Osteocyte (in vitro differentiated cells): ENCODE data around the gene TRIM41. TPM values are rescaled to one million over a fixed set of nuclear protein-coding genes. Genes with fewer than 3 reads are reported as not detected.

Source experiments
- DNase-seq: peaks from one replicate; pipeline ENCODE4 v3.0.0; 2021; ENCODE audit warnings: mixed read lengths; ENCODE audit not compliant: unreplicated experiment; ENCODE audit errors: extremely low spot score
- H3K27ac Mint-ChIP-seq: one replicate; pipeline ENCODE4 v1.8.0; 2021; ENCODE audit warnings: mild to moderate bottlenecking, mixed read lengths; ENCODE audit not compliant: unreplicated experiment
- H3K27me3 Mint-ChIP-seq: one replicate; pipeline ENCODE4 v1.8.0; 2021; ENCODE audit warnings: mixed read lengths; ENCODE audit not compliant: unreplicated experiment
- H3K36me3 Mint-ChIP-seq: one replicate; pipeline ENCODE4 v1.8.0; 2021; ENCODE audit warnings: mixed read lengths; ENCODE audit not compliant: unreplicated experiment
- H3K4me1 Mint-ChIP-seq: one replicate; pipeline ENCODE4 v1.8.0; 2021; ENCODE audit warnings: mixed read lengths; ENCODE audit not compliant: unreplicated experiment
- H3K4me3 Mint-ChIP-seq: one replicate; pipeline ENCODE4 v1.8.0; 2021; ENCODE audit warnings: mild to moderate bottlenecking, moderate library complexity, mixed read lengths; ENCODE audit not compliant: unreplicated experiment
- H3K9me3 Mint-ChIP-seq: one replicate; pipeline ENCODE4 v1.8.0; 2021; ENCODE audit warnings: mixed read lengths; ENCODE audit not compliant: unreplicated experiment
- total RNA-seq: library from RNA; stranded (reverse); gene quantifications from 2 replicates; pipeline ENCODE4 v1.2.1, GENCODE V29; 2021
- TF ChIP-seq, protein P1 (sequence below): fragments of 200-600 bp; sonication (generic); IDR thresholded peaks from 2 replicates; pipeline ENCODE4 v1.5.0; 2021; ENCODE audit warnings: antibody characterized with exemption, mild to moderate bottlenecking, moderate library complexity

TRIM41 gene
- total RNA-seq, 1 donor from 2014 or later = 27.1 TPM

GRCh38 chr5:181198905-181199519 is 24.1 kb upstream of the TRIM41 start:
- Mint-ChIP-seq H3K27me3 (no peaks in the 10 kb centered on the region), H3K27ac (no peak overlapping the region)

GRCh38 chr5:181199881-181200638 is 23.0 kb upstream of the TRIM41 start:
- Mint-ChIP-seq H3K9me3 (no peaks in the 10 kb centered on the region), H3K27ac (no peak overlapping the region), H3K4me3 (no peak overlapping the region), H3K27me3 (no peaks in the 10 kb centered on the region), H3K4me1 (peaks cover 11% of the 10 kb centered on the region), H3K36me3 (peaks cover 2% of the 10 kb centered on the region)
- no peak for DNase-seq
- TF ChIP-seq, protein P1, sequence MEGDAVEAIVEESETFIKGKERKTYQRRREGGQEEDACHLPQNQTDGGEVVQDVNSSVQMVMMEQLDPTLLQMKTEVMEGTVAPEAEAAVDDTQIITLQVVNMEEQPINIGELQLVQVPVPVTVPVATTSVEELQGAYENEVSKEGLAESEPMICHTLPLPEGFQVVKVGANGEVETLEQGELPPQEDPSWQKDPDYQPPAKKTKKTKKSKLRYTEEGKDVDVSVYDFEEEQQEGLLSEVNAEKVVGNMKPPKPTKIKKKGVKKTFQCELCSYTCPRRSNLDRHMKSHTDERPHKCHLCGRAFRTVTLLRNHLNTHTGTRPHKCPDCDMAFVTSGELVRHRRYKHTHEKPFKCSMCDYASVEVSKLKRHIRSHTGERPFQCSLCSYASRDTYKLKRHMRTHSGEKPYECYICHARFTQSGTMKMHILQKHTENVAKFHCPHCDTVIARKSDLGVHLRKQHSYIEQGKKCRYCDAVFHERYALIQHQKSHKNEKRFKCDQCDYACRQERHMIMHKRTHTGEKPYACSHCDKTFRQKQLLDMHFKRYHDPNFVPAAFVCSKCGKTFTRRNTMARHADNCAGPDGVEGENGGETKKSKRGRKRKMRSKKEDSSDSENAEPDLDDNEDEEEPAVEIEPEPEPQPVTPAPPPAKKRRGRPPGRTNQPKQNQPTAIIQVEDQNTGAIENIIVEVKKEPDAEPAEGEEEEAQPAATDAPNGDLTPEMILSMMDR = no peak

More at GRCh38 chr5:181198905-181199519, 24.1 kb upstream of the TRIM41 start:
- Mint-ChIP-seq H3K4me3 (no peak overlapping the region), H3K4me1 (peaks cover 9% of the 10 kb centered on the region), H3K9me3 (no peaks in the 10 kb centered on the region), H3K36me3 (peaks cover 2% of the 10 kb centered on the region)
- TF ChIP-seq, protein P1 = no peak
- DNase-seq = no peak

GRCh38 chr5:181200816-181201215 is 22.3 kb upstream of the TRIM41 start:
- Mint-ChIP-seq H3K27me3 (no peaks in the 10 kb centered on the region), H3K9me3 (no peaks in the 10 kb centered on the region), H3K4me3 (no peak overlapping the region), H3K4me1 (peaks cover 15% of the 10 kb centered on the region), H3K36me3 (peaks cover 2% of the 10 kb centered on the region), H3K27ac (no peak overlapping the region)
- TF ChIP-seq, protein P1 = no peak
- DNase-seq = no peak

DNA sequence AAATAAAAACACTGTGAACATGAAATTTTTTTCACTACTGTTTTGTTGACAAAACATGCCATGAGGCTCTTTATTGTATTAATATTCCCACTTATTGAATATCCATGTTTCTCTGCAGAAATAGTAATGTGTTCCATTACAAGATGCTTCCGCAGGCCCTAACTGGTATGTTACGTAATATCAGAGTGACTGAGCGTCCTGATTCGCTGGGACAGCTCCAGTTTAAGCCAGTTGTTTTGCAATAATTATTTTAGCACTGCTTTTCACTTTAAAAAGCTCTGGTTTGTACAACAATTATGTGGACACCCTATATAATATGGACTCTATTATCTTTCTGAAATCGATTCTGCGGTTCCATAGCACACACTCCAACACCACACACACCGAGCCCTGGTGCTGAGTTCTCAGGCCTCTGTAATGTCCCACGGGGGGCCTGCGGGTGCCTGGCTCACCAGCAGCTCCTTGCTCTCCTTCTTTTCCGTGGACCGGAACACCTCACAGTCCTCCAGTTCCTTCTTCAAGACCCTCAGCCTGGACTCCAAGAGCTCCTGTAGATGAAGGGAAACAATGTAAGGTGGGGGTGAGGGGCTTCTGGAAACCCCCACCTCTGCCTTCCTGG is 19.9 kb upstream of the TRIM41 start:
- H3K4me1 Mint-ChIP-seq = peaks cover 23% of the 10 kb centered on the region
- no peaks in the 10 kb centered on the region for H3K9me3 Mint-ChIP-seq
- TF ChIP-seq, protein P1 = no peak
- DNase-seq = no peak
- H3K27ac Mint-ChIP-seq = no peak overlapping the region
- peaks cover 2% of the 10 kb centered on the region for H3K36me3 Mint-ChIP-seq
- H3K4me3 Mint-ChIP-seq = peak overlapping the region; percentile 86
- H3K27me3 Mint-ChIP-seq = no peaks in the 10 kb centered on the region

- H3K27me3 Mint-ChIP-seq = no peaks in the 10 kb centered on the region
- DNase-seq = no peak
- peaks cover under 1% of the 10 kb centered on the region for H3K36me3 Mint-ChIP-seq
- H3K9me3 Mint-ChIP-seq = no peaks in the 10 kb centered on the region
- H3K27ac Mint-ChIP-seq = peak overlapping the region; percentile 75
- peak overlapping the region; percentile 86 for H3K4me3 Mint-ChIP-seq
- H3K4me1 Mint-ChIP-seq = peaks cover 24% of the 10 kb centered on the region
- TF ChIP-seq, protein P1 = no peak
Observed at GRCh38 chr5:181203777-181204112, 19.3 kb upstream of the TRIM41 start.
